ENCODE data around the gene ADTRP. TPM values are rescaled to one million over a fixed set of nuclear protein-coding genes. Genes with fewer than 3 reads are reported as not detected.
A peak's percentile ranks its signal among the peaks of the same experiment; 100 is the strongest.

The ADTRP gene
- total and polyA plus RNA-seq, 7 donors, result 0.08 TPM; not detected in 5

- intact Hi-C loops (cut with DNase I), result loop anchor here in 1 of 2 donors (10.0 kb wide), 1 partner anchor 312 kb away; the partner anchor contains the start of gene HIVEP1
- ATAC-seq, result peak; percentile 43 to 86 (median 68)
- H3K36me3 ChIP-seq (ENCODE audit: insufficient read depth in 1 of 2, low read depth in 1 of 2), result no peaks in the 10 kb centered on the region
- TF ChIP-seq CTCF (IDR thresholded peaks at IDR 0.05), result no peak
- WGBS, 3 donors, result 48 to 56% (median 50%) methylated on average over 5 of the region's 5 CpGs
- no peaks in the 10 kb centered on the region for H3K9me3 ChIP-seq
- no peak for DNase-seq
- H3K27ac ChIP-seq, result no peak overlapping the region
- no peaks in the 10 kb centered on the region for H3K4me1 ChIP-seq
- H3K27me3 ChIP-seq (ENCODE audit: insufficient read depth in 3 of 3, low read length in 2 of 3), result no peaks in the 10 kb centered on the region
- H3K4me3 ChIP-seq, result no peak overlapping the region
Measured at GRCh38 chr6:11702500-11703130, 76.0 kb downstream of the ADTRP start.

- no peak overlapping the region for H3K4me3 ChIP-seq
- ATAC-seq (peak in 2 of 4 donors; percentile 59 to 69), DNase-seq (no peak)
- 85 to 96% (median 94%) methylated on average over 4 of the region's 4 CpGs for WGBS, 3 donors
- no peaks in the 10 kb centered on the region for H3K27me3 ChIP-seq (ENCODE audit: insufficient read depth in 3 of 3, low read length in 2 of 3)
- no peaks in the 10 kb centered on the region for H3K4me1 ChIP-seq
- TF ChIP-seq CTCF (IDR thresholded peaks at IDR 0.05), result no peak
- intact Hi-C loops (cut with DNase I), result loop anchor here in 1 of 2 donors (10.0 kb wide), 1 partner anchor 313 kb away; the partner anchor contains the start of gene HIVEP1
- H3K27ac ChIP-seq, result no peak overlapping the region
- H3K36me3 ChIP-seq (ENCODE audit: insufficient read depth in 1 of 2, low read depth in 1 of 2), result no peaks in the 10 kb centered on the region
- H3K9me3 ChIP-seq, result no peaks in the 10 kb centered on the region
Measured at GRCh38 chr6:11702089-11702488, 76.5 kb downstream of the ADTRP start.

GRCh38 chr6:11701573-11701972 lies 77.0 kb downstream of the ADTRP start:
- no peaks in the 10 kb centered on the region for H3K9me3 ChIP-seq
- H3K4me3 ChIP-seq, result no peak overlapping the region
- 88 to 96% (median 89%) methylated on average over 6 of the region's 6 CpGs for WGBS, 3 donors
- intact Hi-C loops (cut with DNase I), result loop anchor here in 1 of 2 donors (10.0 kb wide), 1 partner anchor 313 kb away; the partner anchor contains the start of gene HIVEP1
- no peak overlapping the region for H3K27ac ChIP-seq
- no peaks in the 10 kb centered on the region for H3K36me3 ChIP-seq (ENCODE audit: insufficient read depth in 1 of 2, low read depth in 1 of 2)
- TF ChIP-seq CTCF (IDR thresholded peaks at IDR 0.05), result no peak
- DNase-seq (no peak), ATAC-seq (no peak)
- no peaks in the 10 kb centered on the region for H3K4me1 ChIP-seq
- H3K27me3 ChIP-seq (ENCODE audit: insufficient read depth in 3 of 3, low read length in 2 of 3), result no peaks in the 10 kb centered on the region

GRCh38 chr6:11700118-11700718 lies 78.4 kb downstream of the ADTRP start:
- TF ChIP-seq CTCF (IDR thresholded peaks at IDR 0.05), result peak; percentile 52
- no peaks in the 10 kb centered on the region for H3K4me1 ChIP-seq
- no peak overlapping the region for H3K4me3 ChIP-seq
- DNase-seq (no peak), ATAC-seq (no peak)
- no peaks in the 10 kb centered on the region for H3K9me3 ChIP-seq
- intact Hi-C loops (cut with DNase I), result loop anchor here in 1 of 2 donors (10.0 kb wide), 1 partner anchor 315 kb away; the partner anchor contains the start of gene HIVEP1
- no peaks in the 10 kb centered on the region for H3K36me3 ChIP-seq (ENCODE audit: insufficient read depth in 1 of 2, low read depth in 1 of 2)
- H3K27ac ChIP-seq, result no peak overlapping the region
- WGBS, 3 donors, result 97 to 100% (median 97%) methylated on average over 2 of the region's 2 CpGs
- H3K27me3 ChIP-seq (ENCODE audit: insufficient read depth in 3 of 3, low read length in 2 of 3), result no peaks in the 10 kb centered on the region
